HG03378 (cell line): ENCODE measurements around the gene NUCKS1.
A peak's percentile ranks its signal among the peaks of the same experiment; 100 is the strongest.
"Not testable (repeated sequence)": the region's sequence is repeated elsewhere in the genome, so short reads cannot be mapped to it uniquely, and the experiment has no call there.

Experiments used
- ATAC-seq: cut with Tn5 transposase; IDR thresholded peaks from one replicate; pipeline ENCODE4 v1.9.1; 2021; ENCODE audit warnings: mild to moderate bottlenecking, moderate library complexity; ENCODE audit not compliant: unreplicated experiment

NUCKS1 gene

GRCh38 chr1:205733438-205734175 lies 16.4 kb downstream of the NUCKS1 start:
- ATAC-seq, result no peak

GRCh38 chr1:205729945-205730610 lies 19.9 kb downstream of the NUCKS1 start:
- ATAC-seq, result no peak

DNA sequence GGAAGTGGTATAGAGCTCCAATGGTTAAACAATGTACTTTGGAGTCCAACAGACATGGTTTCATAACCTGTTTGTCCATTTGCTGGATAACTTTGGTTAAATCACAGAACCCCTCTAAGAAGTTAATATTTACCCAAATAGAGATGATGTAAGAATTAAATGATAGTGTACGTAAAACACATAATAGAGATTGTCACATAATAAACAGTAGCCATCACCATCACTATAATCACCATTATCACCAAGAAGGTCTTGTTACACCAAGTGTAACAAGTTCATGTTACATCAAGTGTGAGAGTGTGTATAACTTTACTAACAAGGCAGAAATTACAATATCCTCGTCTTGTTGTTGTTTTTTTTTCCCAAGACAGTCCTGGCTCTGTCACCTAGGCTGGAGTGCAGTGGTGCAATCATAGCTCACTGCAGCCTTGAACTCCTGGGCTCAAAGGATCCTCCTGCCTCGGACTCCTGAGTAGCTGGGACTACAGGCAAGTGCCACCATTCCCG lies 23.3 kb downstream of the NUCKS1 start:
- no peak for ATAC-seq

GRCh38 chr1:205725514-205725913 lies 24.5 kb downstream of the NUCKS1 start:
- no peak for ATAC-seq

DNA sequence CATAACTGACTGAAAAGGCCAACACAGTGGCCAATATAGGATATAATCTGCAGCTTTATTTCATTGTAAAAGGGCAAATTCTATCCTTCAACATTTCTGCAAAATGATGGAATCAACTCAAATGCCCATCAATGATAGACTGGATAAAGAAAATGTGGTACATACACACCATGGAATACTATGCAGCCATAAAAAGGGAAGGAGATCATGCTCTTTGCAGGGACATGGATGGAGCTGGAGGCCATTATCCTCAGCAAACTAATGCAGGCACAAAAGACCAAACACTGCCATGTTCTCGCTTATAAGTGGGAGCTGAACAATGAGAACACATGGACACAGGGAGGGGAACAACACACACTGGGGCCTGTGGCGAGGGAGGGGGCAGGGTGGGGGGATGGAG lies 29.2 kb downstream of the NUCKS1 start:
- ATAC-seq, result not testable (repeated sequence)

DNA sequence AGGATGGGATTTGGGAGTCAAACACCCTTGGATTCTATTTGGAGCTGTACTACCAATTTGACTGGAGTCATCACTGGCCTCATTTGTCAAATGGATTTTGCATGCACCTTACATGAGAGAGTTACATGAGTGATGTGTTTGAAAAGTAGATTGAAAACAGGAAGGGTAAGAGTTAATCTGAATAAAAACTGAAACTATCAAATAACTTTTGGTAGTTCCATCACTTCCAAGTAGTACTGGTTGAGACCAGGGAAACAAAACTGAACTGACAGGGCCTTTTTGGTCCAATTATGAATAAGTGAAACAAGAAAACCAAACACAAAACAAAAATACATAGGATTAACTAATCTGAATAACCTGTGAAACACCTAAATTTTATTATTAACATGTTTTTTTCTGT lies 30.2 kb downstream of the NUCKS1 start:
- no peak for ATAC-seq

GRCh38 chr1:205719015-205719414 lies 31.0 kb downstream of the NUCKS1 start:
- ATAC-seq, result no peak

DNA sequence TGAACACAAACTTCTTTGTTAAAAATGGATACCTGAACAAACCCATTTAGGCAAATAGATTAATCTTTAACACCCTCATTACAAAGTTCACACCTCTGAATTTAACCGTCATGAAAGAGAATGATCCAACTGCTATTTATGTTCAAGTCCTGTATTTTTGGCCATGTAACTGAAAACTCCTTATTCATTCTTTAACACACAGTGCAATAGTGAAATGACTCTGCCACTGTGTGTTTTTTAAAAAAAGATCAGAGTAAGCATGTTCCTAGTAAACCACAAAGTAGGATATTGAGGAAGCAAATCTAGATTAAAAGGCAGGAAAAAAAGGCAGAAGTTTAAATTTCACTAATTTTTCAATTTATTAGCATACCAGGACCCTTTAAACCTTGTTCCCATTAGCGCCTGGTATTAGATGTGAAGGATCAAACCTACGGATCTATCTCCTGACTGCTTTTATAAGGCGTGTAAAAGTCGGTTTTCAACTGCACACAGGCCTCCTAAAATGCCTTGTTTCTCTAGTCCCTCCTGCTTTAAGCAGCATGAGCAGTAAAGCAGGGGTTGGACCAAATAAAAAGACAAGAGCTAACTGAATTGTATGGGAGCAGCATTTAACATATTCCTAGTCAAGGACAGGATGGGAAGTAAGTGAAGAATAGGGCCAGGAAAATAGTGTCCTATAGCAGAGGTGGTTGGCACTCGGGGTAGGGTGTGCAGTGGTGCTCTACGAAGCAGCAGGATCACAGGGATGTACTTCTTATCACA lies 33.4 kb downstream of the NUCKS1 start:
- ATAC-seq, result no peak

DNA sequence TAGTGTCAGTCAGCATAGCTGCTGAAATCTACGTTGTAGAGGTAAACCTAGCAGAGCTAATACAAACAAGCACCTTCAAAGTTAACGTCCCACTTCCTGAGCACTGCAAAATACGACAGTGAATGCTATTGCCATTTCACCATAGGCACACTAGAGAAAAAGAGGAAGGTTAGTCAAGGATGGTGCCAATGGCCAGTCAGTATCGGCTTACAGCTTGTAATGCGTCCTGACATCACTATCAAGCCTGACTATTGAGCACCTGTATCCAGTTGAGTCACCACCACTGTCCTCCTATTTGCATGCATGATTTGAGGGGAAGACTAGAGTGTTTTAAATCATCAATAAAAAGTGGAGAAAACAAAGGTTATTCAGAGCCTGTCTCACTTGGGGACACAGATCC lies 34.4 kb downstream of the NUCKS1 start:
- ATAC-seq, result no peak

DNA sequence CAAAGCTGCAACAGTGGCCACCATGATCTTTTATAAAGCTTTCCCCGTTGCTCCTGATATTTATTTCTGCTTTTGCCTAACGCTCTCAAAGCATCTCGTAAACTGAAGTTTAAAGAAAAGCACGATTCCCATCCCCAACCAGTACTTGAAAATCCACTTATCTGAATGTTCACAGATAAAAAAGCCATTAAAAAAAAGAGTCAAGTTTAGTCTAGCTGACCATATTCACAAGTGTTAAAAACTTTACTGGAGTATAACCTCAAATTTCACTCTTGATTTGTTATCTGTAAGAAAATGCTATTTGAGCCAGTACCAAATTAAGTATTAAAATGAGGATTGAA lies 35.1 kb downstream of the NUCKS1 start:
- ATAC-seq, result no peak

GRCh38 chr1:205714190-205714905 lies 35.6 kb downstream of the NUCKS1 start:
- ATAC-seq, result no peak

DNA sequence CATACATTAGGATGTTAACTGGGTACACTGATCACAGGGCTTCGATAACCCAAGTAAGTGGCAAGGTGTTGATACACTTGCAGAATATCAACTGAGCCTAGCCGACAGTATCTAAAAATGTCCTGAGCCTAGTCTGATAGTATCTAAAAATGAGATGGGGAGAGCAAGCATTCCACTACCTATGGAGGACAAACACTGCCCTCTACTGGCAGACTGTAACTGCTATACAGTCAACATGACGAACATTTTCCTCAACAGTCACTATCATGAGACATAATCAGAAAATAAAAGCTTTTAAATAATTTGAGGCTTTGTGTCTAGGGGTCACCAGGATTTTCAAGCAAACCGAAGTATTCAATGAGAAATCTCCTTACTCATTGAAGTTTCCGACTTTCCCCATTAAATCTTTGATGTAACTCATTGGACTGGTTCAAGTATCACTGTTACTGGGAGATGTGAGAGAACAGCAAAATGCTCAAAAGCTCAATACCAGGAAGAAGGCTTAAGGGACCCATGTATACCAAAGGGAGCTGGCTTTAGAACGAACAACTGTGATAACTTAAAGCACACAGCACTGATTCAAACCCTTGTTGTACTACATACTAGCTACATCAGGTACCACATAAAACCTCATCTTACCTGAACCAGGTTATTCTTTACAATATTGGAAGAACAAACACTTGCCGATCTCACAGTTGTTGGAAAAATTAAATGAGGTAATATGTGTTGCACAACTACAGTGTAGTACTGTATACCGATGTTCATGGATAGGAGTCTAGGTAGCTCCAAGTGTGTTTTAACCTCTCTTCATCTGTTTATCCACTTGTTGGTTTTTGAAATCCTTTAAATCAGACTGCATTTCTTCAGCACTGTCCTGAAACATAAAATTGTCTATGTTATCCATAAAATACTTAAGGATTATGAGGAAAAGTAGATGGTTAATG lies 38.6 kb downstream of the NUCKS1 start:
- ATAC-seq, result peak; percentile 55

DNA sequence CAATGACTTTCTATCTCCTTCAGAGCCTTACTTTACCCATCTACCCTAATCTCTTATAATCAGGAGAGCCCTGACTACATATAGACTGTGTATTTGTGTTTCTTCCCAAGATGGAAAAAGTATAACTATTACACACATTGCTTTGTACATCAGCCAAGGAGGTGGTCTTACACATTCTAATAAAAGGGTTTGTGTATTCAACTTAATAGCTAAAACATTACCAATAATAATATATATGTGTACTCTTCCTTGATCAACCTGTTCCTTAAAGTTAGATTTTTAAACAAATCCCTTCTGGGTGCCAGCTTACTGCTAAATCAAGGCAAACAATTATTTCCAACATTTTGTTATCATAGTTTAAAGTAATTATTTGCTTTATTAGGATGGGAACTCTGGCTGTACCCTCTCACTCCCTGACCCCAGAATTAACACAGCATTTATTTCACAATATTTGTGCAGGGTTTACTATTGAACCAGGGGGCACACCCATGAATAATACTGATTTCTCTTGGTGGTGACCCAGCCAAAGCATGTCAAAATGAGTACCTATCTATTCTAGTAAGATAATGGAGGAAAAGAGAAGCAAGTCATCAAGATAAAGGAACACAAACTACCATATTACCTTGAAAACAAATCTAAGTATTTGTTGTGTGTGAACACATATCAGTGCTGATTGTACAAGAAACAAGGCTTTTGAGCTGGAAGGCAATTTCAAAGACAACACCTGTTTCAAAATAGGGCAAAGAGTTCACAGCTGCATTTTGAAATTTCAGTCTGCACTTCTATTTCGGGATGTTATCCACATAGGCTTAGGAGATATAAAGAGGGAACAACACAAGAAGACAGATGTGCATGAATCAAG lies 39.5 kb downstream of the NUCKS1 start:
- ATAC-seq, result no peak

DNA sequence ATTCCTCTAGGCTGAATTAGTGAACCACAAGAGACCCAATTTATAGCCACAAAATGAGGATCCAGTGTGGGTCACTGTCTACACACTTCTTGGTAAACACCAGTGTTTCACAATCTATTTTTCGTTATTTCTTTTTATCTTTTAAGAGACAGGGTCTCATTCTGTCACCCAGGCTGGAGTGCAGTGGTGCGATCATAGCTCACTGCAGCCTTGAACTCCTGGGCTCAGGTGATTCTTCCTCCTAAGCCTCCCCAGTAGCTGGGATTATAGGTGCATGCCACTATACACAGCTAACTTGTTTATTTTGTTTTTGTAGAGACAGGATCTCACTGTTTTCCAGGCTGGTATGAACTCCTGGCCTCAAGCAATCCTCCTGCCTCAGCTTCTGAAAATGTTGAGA lies 40.3 kb downstream of the NUCKS1 start:
- ATAC-seq, result no peak

GRCh38 chr1:205709059-205709398 lies 41.0 kb downstream of the NUCKS1 start:
- no peak for ATAC-seq

GRCh38 chr1:205706601-205707502 lies 43.1 kb downstream of the NUCKS1 start:
- ATAC-seq, result no peak

GRCh38 chr1:205704903-205705302 lies 45.1 kb downstream of the NUCKS1 start:
- no peak for ATAC-seq

DNA sequence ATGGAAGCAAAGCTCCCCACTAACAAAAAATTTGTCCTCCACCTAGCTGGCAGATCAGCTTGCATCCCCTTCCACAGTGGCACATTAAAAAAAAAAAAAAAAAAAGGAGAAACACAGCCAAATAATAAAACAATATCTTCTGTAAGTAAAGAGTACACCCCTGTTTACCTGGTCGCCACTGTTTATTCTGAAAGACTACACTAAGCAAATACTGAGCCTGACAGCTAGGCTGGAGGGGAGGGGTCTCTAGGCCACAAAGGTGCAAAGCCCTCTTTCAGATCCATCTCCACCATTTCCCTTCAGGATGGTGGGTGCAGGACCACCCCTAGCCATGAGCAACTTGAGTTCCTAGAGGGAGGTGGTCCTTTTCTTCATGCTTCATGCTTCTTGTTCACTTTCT lies 46.9 kb downstream of the NUCKS1 start:
- no peak for ATAC-seq
